B cell (primary cell): ENCODE data around the gene NUDT14. TPM values are rescaled to one million over a fixed set of nuclear protein-coding genes. Genes with fewer than 3 reads are reported as not detected.

Experiments
- ATAC-seq: fragments of 200-7000 bp; cut with Tn5 transposase; one replicate; pipeline ENCODE4 v1.10.0; 2021; ENCODE audit warnings: low read depth, mild to moderate bottlenecking, moderate number of reproducible peaks, moderate library complexity
- CTCF ChIA-PET: fragments of 350-600 bp; sonication (Branson Sonifier 250); formaldehyde crosslinking; loops from one replicate; lab custom pipeline; 2021; ENCODE audit warnings: antibody characterized with exemption, inconsistent platforms; lab: Charles Lee
- POLR2A ChIA-PET: fragments of 350-600 bp; sonication (Branson Sonifier 250); formaldehyde crosslinking; loops from one replicate; lab custom pipeline; 2021; ENCODE audit warnings: antibody characterized with exemption; lab: Charles Lee
- DNase-seq: peaks from one replicate; pipeline ENCODE4 v3.0.0; 2013
- H2AFZ ChIP-seq: 2 replicates; pipeline ENCODE4 v1.6.1; 2012; ENCODE audit warnings: mild to moderate bottlenecking, low read depth, low read length; ENCODE audit not compliant: insufficient read depth, poor library complexity, severe bottlenecking
- H3K27ac ChIP-seq, 2 donors: 1 replicate in 1 of 2; 2 replicates in 1 of 2; pipeline ENCODE4 v1.5.1; 2012 to 2013; ENCODE audit warnings: low read length in 2 of 2, mild to moderate bottlenecking in 2 of 2, moderate library complexity in 1 of 2
- H3K27me3 ChIP-seq, 4 experiments: fragments of 200-600 bp in 1 of 4; sonication (generic) in 1 of 4; replicated peaks in 1 of 4; 1 replicate in 2 of 4; 2 replicates in 2 of 4; pipeline versions ENCODE4 v1.6.1 to v1.7.0; 2013 to 2016; ENCODE audit warnings: low read length in 3 of 4, mild to moderate bottlenecking in 2 of 4, mixed read lengths in 1 of 4, moderate library complexity in 1 of 4; ENCODE audit not compliant: insufficient read depth in 4 of 4, control insufficient read depth in 3 of 4; ENCODE audit errors: control extremely low read depth in 1 of 4
- H3K36me3 ChIP-seq, 2 experiments: replicated peaks in 1 of 2; 1 replicate in 1 of 2; 2 replicates in 1 of 2; pipeline versions ENCODE4 v1.6.1 to v1.7.1; 2013; ENCODE audit warnings: low read length in 1 of 2; ENCODE audit not compliant: insufficient read depth in 2 of 2, control insufficient read depth in 1 of 2; ENCODE audit errors: control extremely low read depth in 1 of 2, extremely low read depth in 1 of 2
- H3K4me1 ChIP-seq, 2 donors: fragments of 200-600 bp in 1 of 2; sonication (generic) in 1 of 2; 1 replicate in 1 of 2; 2 replicates in 1 of 2; pipeline versions ENCODE4 v1.5.1 to v1.6.1; 2013 to 2017; ENCODE audit warnings: low read length in 2 of 2; ENCODE audit not compliant: control insufficient read depth in 2 of 2, insufficient read depth in 2 of 2
- H3K4me2 ChIP-seq: replicated peaks from 2 replicates; pipeline ENCODE3; 2012; ENCODE audit warnings: mild to moderate bottlenecking, low read depth, low read length; ENCODE audit not compliant: poor library complexity, severe bottlenecking
- H3K4me3 ChIP-seq, 5 experiments: fragments of 200-600 bp in 1 of 5; sonication (generic) in 1 of 5; 1 replicate in 3 of 5; 2 replicates in 2 of 5; pipeline versions ENCODE4 v1.5.1 to v1.7.0; 2011 to 2016; ENCODE audit warnings: low read length in 4 of 5, mild to moderate bottlenecking in 4 of 5, low read depth in 2 of 5, control low read depth in 1 of 5, moderate library complexity in 1 of 5; ENCODE audit not compliant: insufficient read depth in 1 of 5; ENCODE audit errors: control extremely low read depth in 1 of 5, extremely low read depth in 1 of 5
- H3K79me2 ChIP-seq: fragments of 200-600 bp; sonication (generic); one replicate; pipeline ENCODE4 v1.6.0; 2016; ENCODE audit warnings: low read length; ENCODE audit not compliant: control insufficient read depth, insufficient read depth
- H3K9ac ChIP-seq: fragments of 200-600 bp; sonication (generic); 2 replicates; pipeline ENCODE4 v1.6.1; 2017; ENCODE audit warnings: mild to moderate bottlenecking, low read length, moderate library complexity
- H3K9me3 ChIP-seq, 3 donors: one replicate each; pipeline versions ENCODE4 v1.6.1 to v1.7.1; 2013; ENCODE audit warnings: low read length in 2 of 3; ENCODE audit not compliant: control insufficient read depth in 2 of 3, insufficient read depth in 1 of 3; ENCODE audit errors: control extremely low read depth in 1 of 3
- H4K20me1 ChIP-seq: 2 replicates; pipeline ENCODE4 v1.6.0; 2012; ENCODE audit warnings: mild to moderate bottlenecking, low read length; ENCODE audit not compliant: insufficient read depth, control insufficient read depth, poor library complexity, severe bottlenecking
- H3K27ac Mint-ChIP-seq: one replicate; pipeline ENCODE4 v1.8.0; 2021; ENCODE audit warnings: mixed read lengths
- H3K27me3 Mint-ChIP-seq: one replicate; pipeline ENCODE4 v1.8.0; 2021; ENCODE audit warnings: mixed read lengths
- H3K4me1 Mint-ChIP-seq: one replicate; pipeline ENCODE4 v1.8.0; 2021; ENCODE audit warnings: mixed read lengths
- H3K4me3 Mint-ChIP-seq: one replicate; pipeline ENCODE4 v1.8.0; 2021; ENCODE audit warnings: mixed read lengths
- H3K9me3 Mint-ChIP-seq: one replicate; pipeline ENCODE4 v1.8.0; 2022; ENCODE audit warnings: mixed read lengths; ENCODE audit not compliant: insufficient read depth
- CTCF ChIP-seq: fragments of 200-600 bp; IDR thresholded peaks from one replicate; pipeline ENCODE4 v1.8.0; 2022; ENCODE audit warnings: antibody characterized with exemption, mild to moderate bottlenecking
- EZH2 ChIP-seq: IDR thresholded peaks from 2 replicates; pipeline ENCODE4 v1.6.1; 2012; ENCODE audit warnings: borderline replicate concordance, low read depth, mild to moderate bottlenecking, moderate library complexity, low read length; ENCODE audit not compliant: insufficient read depth, poor library complexity, severe bottlenecking
- WGBS: methylation state at CpG from one replicate; pipeline ENCODE4 v1.1.5; 2013; ENCODE audit warnings: missing lambda C conversion rate; ENCODE audit not compliant: insufficient coverage; 5-methylcytosine and 5-hydroxymethylcytosine counted together
- intact Hi-C: fragments of 100-400 bp; cut with micrococcal nuclease; formaldehyde crosslinking; loops from one replicate; pipeline ENCODE4 v1.10.0; 2022
- polyA plus RNA-seq: library from polyadenylated mRNA; depleted of rRNA; stranded (reverse); fragments of >200 nt; gene quantifications from 2 replicates; pipeline ENCODE4 v1.2.3, GENCODE V29; 2012
- total RNA-seq, 2 donors: library from RNA; stranded (reverse); fragments of 120-200 nt in 1 of 2; gene quantifications; 1 replicate in 1 of 2; 2 replicates in 1 of 2; pipeline versions ENCODE4 v1.2.3 to v1.2.4, GENCODE V29; 2013 to 2022

The NUDT14 gene
- total and polyA plus RNA-seq, 2 donors (not counting 1 experiment from before 2014, with no cell fraction given) = 17.4 to 31.6 TPM

- no peak overlapping the region for H3K4me3 Mint-ChIP-seq
- intact Hi-C loops = loop anchor here (5.0 kb wide), 3 partner anchors 108 to 327 kb away; partner anchors contain the start of genes TEDC1 and TMEM121
- no peak for DNase-seq
- H3K9ac ChIP-seq = no peak overlapping the region
- peaks cover 0 to 18% (median 0%) of the 10 kb centered on the region in 3 donors for H3K9me3 ChIP-seq
- no peak overlapping the region for H3K4me2 ChIP-seq
- POLR2A ChIA-PET = interaction anchor here (0.5 kb wide), 2 partner anchors 154 to 286 kb away, joined by 3 to 4 read pairs; partner anchors contain the start of gene CRIP1
- H3K9me3 Mint-ChIP-seq = no peaks in the 10 kb centered on the region
- WGBS = 95% methylated on average over 9 of the region's 10 CpGs
- H3K27me3 ChIP-seq = peaks cover 0 to 83% (median 29%) of the 10 kb centered on the region in 4 experiments
- H4K20me1 ChIP-seq = no peaks in the 10 kb centered on the region
- no peak overlapping the region for H3K4me3 ChIP-seq
- peaks cover 30% of the 10 kb centered on the region for H3K27me3 Mint-ChIP-seq
- peaks cover 38 to 52% of the 10 kb centered on the region in 2 donors for H3K4me1 ChIP-seq
- H3K27ac ChIP-seq = no peak overlapping the region
- H3K79me2 ChIP-seq = no peaks in the 10 kb centered on the region
- H3K36me3 ChIP-seq = no peaks in the 10 kb centered on the region
- CTCF ChIA-PET = no interaction called here
- no peak overlapping the region for H3K27ac Mint-ChIP-seq
- no peak for TF ChIP-seq CTCF
- peaks cover 30% of the 10 kb centered on the region for H3K4me1 Mint-ChIP-seq
- no peak for ATAC-seq
- no peak overlapping the region for H2AFZ ChIP-seq
These were observed 19.0 kb upstream of the NUDT14 start for GRCh38 chr14:105200074-105200473.

- Mint-ChIP-seq H3K27ac (peak overlapping the region; percentile 80), H3K9me3 (no peaks in the 10 kb centered on the region), H3K4me1 (peaks cover 28% of the 10 kb centered on the region), H3K27me3 (peaks cover 37% of the 10 kb centered on the region), H3K4me3 (no peak overlapping the region)
- Histone ChIP-seq H3K9ac (no peak overlapping the region), H3K4me3 (no peak overlapping the region), H2AFZ (no peak overlapping the region), H3K79me2 (no peaks in the 10 kb centered on the region), H3K4me2 (no peak overlapping the region), H3K4me1 (peaks cover 44 to 53% of the 10 kb centered on the region in 2 donors), H3K27ac (no peak overlapping the region), H4K20me1 (no peaks in the 10 kb centered on the region), H3K9me3 (peaks cover 0 to 18% (median 0%) of the 10 kb centered on the region in 3 donors), H3K36me3 (no peaks in the 10 kb centered on the region), H3K27me3 (peaks cover 0 to 93% (median 34%) of the 10 kb centered on the region in 4 experiments)
- 58% methylated on average over 18 of the region's 18 CpGs for WGBS
- no peak for DNase-seq
- POLR2A ChIA-PET = no interaction called here
- CTCF ChIA-PET = no interaction called here
- ATAC-seq = no peak
- intact Hi-C loops = no loop called here
- no peak for TF ChIP-seq EZH2
- no peak for TF ChIP-seq CTCF
These were observed 18.0 kb upstream of the NUDT14 start for GRCh38 chr14:105199093-105199492.
